ENCODE results near the gene DCAF5.

The DCAF5 gene

GRCh38 chr14:69096246-69096645 lies 56.7 kb downstream of the DCAF5 start:
- TF ChIP-seq EZH2phosphoT487 (IDR thresholded peaks at IDR 0.05; ENCODE audit: borderline replicate concordance) (no peak), CTCF (conservative IDR thresholded peaks at IDR 0.05; ENCODE audit: low read length) (no peak)
- H3K79me2 ChIP-seq (ENCODE audit: insufficient read depth, low read length) = no peaks in the 10 kb centered on the region
- no peaks in the 10 kb centered on the region for H3K9me2 ChIP-seq (replicated peaks; ENCODE audit: low read depth, low read length)
- no peak overlapping the region for H2AFZ ChIP-seq (ENCODE audit: low read length)
- H3K27me3 ChIP-seq (ENCODE audit: insufficient read depth, low read length, poor library complexity, severe bottlenecking) = no peaks in the 10 kb centered on the region
- peaks cover 3% of the 10 kb centered on the region for H4K20me1 ChIP-seq (ENCODE audit: insufficient read depth, low read length, poor library complexity, severe bottlenecking)
- no peaks in the 10 kb centered on the region for H3F3A ChIP-seq (ENCODE audit: low read depth)
- H3K36me3 ChIP-seq (ENCODE audit: insufficient read depth, low read length) = peaks cover 22% of the 10 kb centered on the region; the same call in 1 of the 2 replicates
- H3K4me3 ChIP-seq (ENCODE audit: low read length, poor library complexity, severe bottlenecking) = no peak overlapping the region
- H3K4me2 ChIP-seq (ENCODE audit: low read depth, low read length, poor library complexity, severe bottlenecking) = no peak overlapping the region
- no peak overlapping the region for H3K9ac ChIP-seq (ENCODE audit: low read depth, low read length, poor library complexity, severe bottlenecking)
- H3K4me1 ChIP-seq (ENCODE audit: insufficient read depth, low read length, poor library complexity, severe bottlenecking) = peaks cover 9% of the 10 kb centered on the region
- H3K9me3 ChIP-seq (ENCODE audit: insufficient read depth, low read depth, low read length) = no peaks in the 10 kb centered on the region

- no peaks in the 10 kb centered on the region for H3K27me3 ChIP-seq (ENCODE audit: insufficient read depth, low read length, poor library complexity, severe bottlenecking)
- H3K4me2 ChIP-seq (ENCODE audit: low read depth, low read length, poor library complexity, severe bottlenecking) = no peak overlapping the region
- no peaks in the 10 kb centered on the region for H3K9me2 ChIP-seq (replicated peaks; ENCODE audit: low read depth, low read length)
- H4K20me1 ChIP-seq (ENCODE audit: insufficient read depth, low read length, poor library complexity, severe bottlenecking) = peaks cover 3% of the 10 kb centered on the region
- no peak overlapping the region for H2AFZ ChIP-seq (ENCODE audit: low read length)
- no peak overlapping the region for H3K4me3 ChIP-seq (ENCODE audit: low read length, poor library complexity, severe bottlenecking)
- no peaks in the 10 kb centered on the region for H3K9me3 ChIP-seq (ENCODE audit: insufficient read depth, low read depth, low read length)
- H3K9ac ChIP-seq (ENCODE audit: low read depth, low read length, poor library complexity, severe bottlenecking) = no peak overlapping the region
- TF ChIP-seq EZH2phosphoT487 (IDR thresholded peaks at IDR 0.05; ENCODE audit: borderline replicate concordance) = no peak
- no peak for TF ChIP-seq CTCF (conservative IDR thresholded peaks at IDR 0.05; ENCODE audit: low read length)
- H3F3A ChIP-seq (ENCODE audit: low read depth) = no peaks in the 10 kb centered on the region
- H3K79me2 ChIP-seq (ENCODE audit: insufficient read depth, low read length) = no peaks in the 10 kb centered on the region
- peaks cover 40% of the 10 kb centered on the region for H3K36me3 ChIP-seq (ENCODE audit: insufficient read depth, low read length)
- H3K4me1 ChIP-seq (ENCODE audit: insufficient read depth, low read length, poor library complexity, severe bottlenecking) = peaks cover 9% of the 10 kb centered on the region
Measured at GRCh38 chr14:69094481-69094880, 58.4 kb downstream of the DCAF5 start.

- Histone ChIP-seq H3K4me2 (ENCODE audit: low read depth, low read length, poor library complexity, severe bottlenecking) (no peak overlapping the region), H3K4me3 (ENCODE audit: low read length, poor library complexity, severe bottlenecking) (no peak overlapping the region), H3K4me1 (ENCODE audit: insufficient read depth, low read length, poor library complexity, severe bottlenecking) (peaks cover 9% of the 10 kb centered on the region), H2AFZ (ENCODE audit: low read length) (no peak overlapping the region), H3K9ac (ENCODE audit: low read depth, low read length, poor library complexity, severe bottlenecking) (no peak overlapping the region), H3K79me2 (ENCODE audit: insufficient read depth, low read length) (no peaks in the 10 kb centered on the region), H3K36me3 (ENCODE audit: insufficient read depth, low read length) (peaks cover 46% of the 10 kb centered on the region), H3K9me2 (replicated peaks; ENCODE audit: low read depth, low read length) (no peaks in the 10 kb centered on the region), H3F3A (ENCODE audit: low read depth) (no peaks in the 10 kb centered on the region), H3K9me3 (ENCODE audit: insufficient read depth, low read depth, low read length) (no peaks in the 10 kb centered on the region), H3K27me3 (ENCODE audit: insufficient read depth, low read length, poor library complexity, severe bottlenecking) (no peaks in the 10 kb centered on the region), H4K20me1 (ENCODE audit: insufficient read depth, low read length, poor library complexity, severe bottlenecking) (peaks cover 3% of the 10 kb centered on the region)
- TF ChIP-seq EZH2phosphoT487 (IDR thresholded peaks at IDR 0.05; ENCODE audit: borderline replicate concordance) (no peak), CTCF (conservative IDR thresholded peaks at IDR 0.05; ENCODE audit: low read length) (no peak)
Measured at GRCh38 chr14:69093631-69094421, 59.1 kb downstream of the DCAF5 start.
